Thyroid gland (tissue), 4 donors: ENCODE data around the gene CCNE1.

Experiments
- POLR2A ChIP-seq, 2 donors: fragments of 450-650 bp; IDR thresholded peaks; one replicate each; pipeline ENCODE4 v1.6.1; 2017; ENCODE audit warnings: antibody characterized with exemption in 2 of 2, mild to moderate bottlenecking in 2 of 2, moderate library complexity in 1 of 2
- TF ChIP-seq, protein P1 (sequence below), 6 experiments: fragments of 200-600 bp in 3 of 6; fragments of 450-650 bp in 3 of 6; sonication (generic) in 3 of 6; IDR thresholded peaks; one replicate each; pipeline ENCODE4 v1.5.1; 2016 to 2019; ENCODE audit warnings: antibody characterized with exemption in 6 of 6, mild to moderate bottlenecking in 2 of 6, inconsistent platforms in 1 of 6, moderate library complexity in 1 of 6

- TF ChIP-seq, protein P1, sequence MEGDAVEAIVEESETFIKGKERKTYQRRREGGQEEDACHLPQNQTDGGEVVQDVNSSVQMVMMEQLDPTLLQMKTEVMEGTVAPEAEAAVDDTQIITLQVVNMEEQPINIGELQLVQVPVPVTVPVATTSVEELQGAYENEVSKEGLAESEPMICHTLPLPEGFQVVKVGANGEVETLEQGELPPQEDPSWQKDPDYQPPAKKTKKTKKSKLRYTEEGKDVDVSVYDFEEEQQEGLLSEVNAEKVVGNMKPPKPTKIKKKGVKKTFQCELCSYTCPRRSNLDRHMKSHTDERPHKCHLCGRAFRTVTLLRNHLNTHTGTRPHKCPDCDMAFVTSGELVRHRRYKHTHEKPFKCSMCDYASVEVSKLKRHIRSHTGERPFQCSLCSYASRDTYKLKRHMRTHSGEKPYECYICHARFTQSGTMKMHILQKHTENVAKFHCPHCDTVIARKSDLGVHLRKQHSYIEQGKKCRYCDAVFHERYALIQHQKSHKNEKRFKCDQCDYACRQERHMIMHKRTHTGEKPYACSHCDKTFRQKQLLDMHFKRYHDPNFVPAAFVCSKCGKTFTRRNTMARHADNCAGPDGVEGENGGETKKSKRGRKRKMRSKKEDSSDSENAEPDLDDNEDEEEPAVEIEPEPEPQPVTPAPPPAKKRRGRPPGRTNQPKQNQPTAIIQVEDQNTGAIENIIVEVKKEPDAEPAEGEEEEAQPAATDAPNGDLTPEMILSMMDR (IDR thresholded peaks at IDR 0.05): no peak
- no peak for TF ChIP-seq POLR2A (IDR thresholded peaks at IDR 0.05)
Observed at GRCh38 chr19:29854033-29854432, 42.2 kb downstream of the CCNE1 start.
